Measurements from ENCODE around the gene TNFSF9.
"Not testable (repeated sequence)": the region's sequence is repeated elsewhere in the genome, so short reads cannot be mapped to it uniquely, and the experiment has no call there.

DNA sequence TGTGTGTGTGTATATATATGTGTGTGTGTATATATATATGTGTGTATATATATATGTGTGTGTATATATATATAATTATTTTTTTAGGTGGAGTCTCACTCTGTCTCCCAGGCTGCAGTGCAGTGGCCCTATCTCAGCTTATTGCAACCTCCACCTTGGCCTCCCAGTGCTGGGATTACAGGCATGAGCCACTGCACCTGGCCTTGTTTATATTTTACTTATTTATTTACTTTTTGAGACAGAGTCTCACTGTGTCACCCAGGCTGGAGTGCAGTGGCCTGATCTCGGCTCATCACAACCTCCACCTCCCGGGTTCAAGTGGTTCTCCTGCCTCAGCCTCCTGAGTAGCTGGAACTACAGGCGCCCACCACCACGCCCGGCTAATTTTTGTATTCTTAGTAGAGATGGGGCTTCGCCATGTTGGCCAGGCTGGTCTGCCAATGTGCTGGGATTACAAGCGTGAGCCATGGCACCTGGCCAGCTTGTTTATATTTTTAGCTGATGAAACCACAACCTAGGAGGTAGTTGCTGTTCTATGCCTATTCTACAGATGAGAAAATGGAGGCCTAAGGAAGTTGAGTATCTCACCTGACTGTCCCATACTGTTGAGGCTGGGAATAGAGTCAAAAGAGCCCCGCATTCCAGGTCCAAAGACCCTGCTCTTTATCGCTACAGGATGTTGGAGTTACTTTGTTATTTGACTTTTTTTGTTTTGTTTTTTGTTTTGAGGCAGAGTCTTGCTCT is 22.6 kb upstream of the TNFSF9 start:
- TF ChIP-seq, protein P1, sequence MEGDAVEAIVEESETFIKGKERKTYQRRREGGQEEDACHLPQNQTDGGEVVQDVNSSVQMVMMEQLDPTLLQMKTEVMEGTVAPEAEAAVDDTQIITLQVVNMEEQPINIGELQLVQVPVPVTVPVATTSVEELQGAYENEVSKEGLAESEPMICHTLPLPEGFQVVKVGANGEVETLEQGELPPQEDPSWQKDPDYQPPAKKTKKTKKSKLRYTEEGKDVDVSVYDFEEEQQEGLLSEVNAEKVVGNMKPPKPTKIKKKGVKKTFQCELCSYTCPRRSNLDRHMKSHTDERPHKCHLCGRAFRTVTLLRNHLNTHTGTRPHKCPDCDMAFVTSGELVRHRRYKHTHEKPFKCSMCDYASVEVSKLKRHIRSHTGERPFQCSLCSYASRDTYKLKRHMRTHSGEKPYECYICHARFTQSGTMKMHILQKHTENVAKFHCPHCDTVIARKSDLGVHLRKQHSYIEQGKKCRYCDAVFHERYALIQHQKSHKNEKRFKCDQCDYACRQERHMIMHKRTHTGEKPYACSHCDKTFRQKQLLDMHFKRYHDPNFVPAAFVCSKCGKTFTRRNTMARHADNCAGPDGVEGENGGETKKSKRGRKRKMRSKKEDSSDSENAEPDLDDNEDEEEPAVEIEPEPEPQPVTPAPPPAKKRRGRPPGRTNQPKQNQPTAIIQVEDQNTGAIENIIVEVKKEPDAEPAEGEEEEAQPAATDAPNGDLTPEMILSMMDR (IDR thresholded peaks at IDR 0.05; ENCODE audit: insufficient read depth, low read length) = not testable (repeated sequence)
- TF ChIP-seq, protein P2, sequence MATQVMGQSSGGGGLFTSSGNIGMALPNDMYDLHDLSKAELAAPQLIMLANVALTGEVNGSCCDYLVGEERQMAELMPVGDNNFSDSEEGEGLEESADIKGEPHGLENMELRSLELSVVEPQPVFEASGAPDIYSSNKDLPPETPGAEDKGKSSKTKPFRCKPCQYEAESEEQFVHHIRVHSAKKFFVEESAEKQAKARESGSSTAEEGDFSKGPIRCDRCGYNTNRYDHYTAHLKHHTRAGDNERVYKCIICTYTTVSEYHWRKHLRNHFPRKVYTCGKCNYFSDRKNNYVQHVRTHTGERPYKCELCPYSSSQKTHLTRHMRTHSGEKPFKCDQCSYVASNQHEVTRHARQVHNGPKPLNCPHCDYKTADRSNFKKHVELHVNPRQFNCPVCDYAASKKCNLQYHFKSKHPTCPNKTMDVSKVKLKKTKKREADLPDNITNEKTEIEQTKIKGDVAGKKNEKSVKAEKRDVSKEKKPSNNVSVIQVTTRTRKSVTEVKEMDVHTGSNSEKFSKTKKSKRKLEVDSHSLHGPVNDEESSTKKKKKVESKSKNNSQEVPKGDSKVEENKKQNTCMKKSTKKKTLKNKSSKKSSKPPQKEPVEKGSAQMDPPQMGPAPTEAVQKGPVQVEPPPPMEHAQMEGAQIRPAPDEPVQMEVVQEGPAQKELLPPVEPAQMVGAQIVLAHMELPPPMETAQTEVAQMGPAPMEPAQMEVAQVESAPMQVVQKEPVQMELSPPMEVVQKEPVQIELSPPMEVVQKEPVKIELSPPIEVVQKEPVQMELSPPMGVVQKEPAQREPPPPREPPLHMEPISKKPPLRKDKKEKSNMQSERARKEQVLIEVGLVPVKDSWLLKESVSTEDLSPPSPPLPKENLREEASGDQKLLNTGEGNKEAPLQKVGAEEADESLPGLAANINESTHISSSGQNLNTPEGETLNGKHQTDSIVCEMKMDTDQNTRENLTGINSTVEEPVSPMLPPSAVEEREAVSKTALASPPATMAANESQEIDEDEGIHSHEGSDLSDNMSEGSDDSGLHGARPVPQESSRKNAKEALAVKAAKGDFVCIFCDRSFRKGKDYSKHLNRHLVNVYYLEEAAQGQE (IDR thresholded peaks at IDR 0.05; ENCODE audit: insufficient replicate concordance, low read depth) = not testable (repeated sequence)
- TF ChIP-seq POLR2AphosphoS5, GABPA (IDR thresholded peaks at IDR 0.05; ENCODE audit: low read depth): not testable (repeated sequence)

All from HL-60 (cell line).